SK-N-MC (cell line): ENCODE results near the gene RAC2.

Experiments
- EZH2 ChIP-seq: fragments of 200-600 bp; sonication (generic); IDR thresholded peaks from one replicate; pipeline ENCODE4 v1.6.1; 2017; ENCODE audit warnings: antibody characterized with exemption
- FOXP2 ChIP-seq: optimal IDR thresholded peaks from 2 replicates; pipeline ENCODE3; 2011; ENCODE audit warnings: mild to moderate bottlenecking, moderate library complexity; ENCODE audit not compliant: insufficient read depth; ENCODE audit errors: extremely low read length, control extremely low read depth
- POLR2AphosphoS5 ChIP-seq: IDR thresholded peaks from 2 replicates; pipeline ENCODE4 v1.6.1; 2012; ENCODE audit warnings: mild to moderate bottlenecking, low read depth, low read length, borderline replicate concordance

DNA sequence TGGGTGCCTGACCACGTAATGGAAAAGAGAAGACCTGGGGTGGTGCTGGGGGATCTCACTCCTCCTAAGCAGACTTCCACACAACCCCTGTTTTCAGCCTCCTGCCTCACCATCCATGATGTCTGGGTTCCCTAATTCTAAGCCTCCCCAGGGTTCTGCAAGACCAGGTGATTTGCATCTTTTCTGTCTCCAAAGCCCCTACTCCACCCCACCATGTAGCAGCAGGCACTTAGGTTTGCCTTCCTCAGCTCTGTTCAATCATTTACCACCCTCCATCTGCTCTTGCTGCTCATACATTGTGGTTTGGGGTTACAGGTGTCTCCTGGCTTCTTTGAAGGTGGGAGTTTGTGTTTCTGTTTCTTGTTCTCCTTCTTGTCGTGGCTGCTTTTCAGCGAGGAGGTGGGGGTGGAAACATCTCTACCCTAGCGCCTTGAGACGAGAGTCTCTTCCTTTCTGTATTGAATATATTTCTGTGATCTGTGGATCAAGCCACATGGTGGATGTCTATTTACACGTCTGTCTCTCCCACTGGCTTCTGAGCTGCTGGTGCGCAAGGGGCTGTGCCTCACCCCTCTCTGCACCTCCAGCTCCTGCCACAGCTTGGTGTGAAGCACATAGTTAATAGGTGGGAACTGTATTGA is 25.2 kb downstream of the RAC2 start:
- TF ChIP-seq POLR2AphosphoS5 (no peak), EZH2 (no peak), FOXP2 (no peak)
